ENCODE measurements around the gene ARID5B.

The ARID5B gene

DNA sequence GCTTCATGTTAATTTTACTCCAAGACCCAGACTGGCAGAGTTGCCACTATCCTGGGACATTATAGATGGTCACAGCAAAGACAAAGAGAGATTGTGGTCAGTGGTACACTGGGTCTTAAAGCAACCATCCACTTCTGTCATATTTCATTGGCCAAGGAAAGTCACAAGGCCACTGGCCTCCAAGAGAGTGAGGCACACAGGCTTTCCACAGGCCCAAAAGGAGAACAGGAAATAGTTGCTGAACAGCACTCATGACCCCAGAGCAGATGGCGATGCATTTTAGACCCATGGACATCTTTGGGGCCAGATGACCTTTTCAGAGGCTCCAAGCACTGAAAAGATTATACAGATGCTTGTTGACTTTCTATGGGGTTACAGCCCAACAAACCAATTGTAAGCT is 97.4 kb downstream of the ARID5B start:
- no peaks in the 10 kb centered on the region for H3K27me3 ChIP-seq (ENCODE audit: control insufficient read depth, insufficient read depth, low read length, poor library complexity, severe bottlenecking)
- no peaks in the 10 kb centered on the region for H3K36me3 ChIP-seq (ENCODE audit: control insufficient read depth, insufficient read depth, low read length)
- H3K27ac ChIP-seq (ENCODE audit: insufficient read depth, low read depth, low read length, poor library complexity, severe bottlenecking) = no peak overlapping the region
- no peaks in the 10 kb centered on the region for H3K9me3 ChIP-seq (ENCODE audit: control insufficient read depth, low read length)
- 97 to 98% methylated on average over 1 of the region's 1 CpG for WGBS, 2 experiments
- H3K4me3 ChIP-seq (ENCODE audit: insufficient read depth, low read depth, low read length) = no peak overlapping the region
- peaks cover 3% of the 10 kb centered on the region for H3K4me1 ChIP-seq (ENCODE audit: control insufficient read depth, insufficient read depth, low read length)

- Histone ChIP-seq H3K4me1 (ENCODE audit: control insufficient read depth, insufficient read depth, low read length) (no peaks in the 10 kb centered on the region), H3K27me3 (ENCODE audit: control insufficient read depth, insufficient read depth, low read length, poor library complexity, severe bottlenecking) (no peaks in the 10 kb centered on the region), H3K36me3 (ENCODE audit: control insufficient read depth, insufficient read depth, low read length) (no peaks in the 10 kb centered on the region), H3K9me3 (ENCODE audit: control insufficient read depth, low read length) (no peaks in the 10 kb centered on the region), H3K27ac (ENCODE audit: insufficient read depth, low read depth, low read length, poor library complexity, severe bottlenecking) (no peak overlapping the region), H3K4me3 (ENCODE audit: insufficient read depth, low read depth, low read length) (no peak overlapping the region)
- 95 to 96% methylated on average over 17 to 18 of the region's 20 CpGs for WGBS, 2 experiments
Observed at GRCh38 chr10:62000037-62000603, 98.6 kb downstream of the ARID5B start.

- H3K27ac ChIP-seq (ENCODE audit: insufficient read depth, low read depth, low read length, poor library complexity, severe bottlenecking) = no peak overlapping the region
- 95 to 99% methylated on average over 5 to 6 of the region's 7 CpGs for WGBS, 2 experiments
- no peaks in the 10 kb centered on the region for H3K9me3 ChIP-seq (ENCODE audit: control insufficient read depth, low read length)
- no peak overlapping the region for H3K4me3 ChIP-seq (ENCODE audit: insufficient read depth, low read depth, low read length)
- H3K27me3 ChIP-seq (ENCODE audit: control insufficient read depth, insufficient read depth, low read length, poor library complexity, severe bottlenecking) = no peaks in the 10 kb centered on the region
- no peaks in the 10 kb centered on the region for H3K4me1 ChIP-seq (ENCODE audit: control insufficient read depth, insufficient read depth, low read length)
- H3K36me3 ChIP-seq (ENCODE audit: control insufficient read depth, insufficient read depth, low read length) = no peaks in the 10 kb centered on the region
Observed at GRCh38 chr10:62000726-62001125, 99.2 kb downstream of the ARID5B start.

DNA sequence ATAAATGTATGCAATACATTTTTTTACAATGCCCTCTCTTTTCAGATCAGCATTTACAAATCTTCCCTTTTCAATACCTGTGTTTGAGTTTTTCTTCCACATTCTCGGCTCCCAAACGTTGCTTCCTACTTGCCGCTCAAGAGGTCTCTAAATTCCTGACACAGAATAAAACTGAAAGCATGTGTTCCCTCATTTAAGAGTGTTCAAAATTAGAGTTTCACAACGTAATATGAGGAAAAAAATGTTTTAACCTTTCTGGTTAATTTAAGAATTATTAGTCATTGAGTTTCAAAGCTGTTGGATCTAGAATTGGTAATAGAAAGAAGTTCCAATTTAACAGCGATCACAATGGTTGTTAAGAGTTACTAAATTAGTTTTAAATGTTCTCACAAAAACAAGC is 100.4 kb downstream of the ARID5B start:
- Histone ChIP-seq H3K36me3 (ENCODE audit: control insufficient read depth, insufficient read depth, low read length) (no peaks in the 10 kb centered on the region), H3K27me3 (ENCODE audit: control insufficient read depth, insufficient read depth, low read length, poor library complexity, severe bottlenecking) (no peaks in the 10 kb centered on the region), H3K27ac (ENCODE audit: insufficient read depth, low read depth, low read length, poor library complexity, severe bottlenecking) (no peak overlapping the region), H3K4me1 (ENCODE audit: control insufficient read depth, insufficient read depth, low read length) (no peaks in the 10 kb centered on the region), H3K9me3 (ENCODE audit: control insufficient read depth, low read length) (no peaks in the 10 kb centered on the region), H3K4me3 (ENCODE audit: insufficient read depth, low read depth, low read length) (no peak overlapping the region)
- 87 to 92% methylated on average over 5 of the region's 5 CpGs for WGBS, 2 experiments

- no peaks in the 10 kb centered on the region for H3K4me1 ChIP-seq (ENCODE audit: control insufficient read depth, insufficient read depth, low read length)
Observed at GRCh38 chr10:62002753-62003152, 101.3 kb downstream of the ARID5B start.

GRCh38 chr10:62004042-62004441 is 102.5 kb downstream of the ARID5B start:
- no peaks in the 10 kb centered on the region for H3K36me3 ChIP-seq (ENCODE audit: control insufficient read depth, insufficient read depth, low read length)
- WGBS, 2 experiments = 95 to 98% methylated on average over 3 of the region's 3 CpGs
- no peak overlapping the region for H3K27ac ChIP-seq (ENCODE audit: insufficient read depth, low read depth, low read length, poor library complexity, severe bottlenecking)
- no peaks in the 10 kb centered on the region for H3K4me1 ChIP-seq (ENCODE audit: control insufficient read depth, insufficient read depth, low read length)
- H3K4me3 ChIP-seq (ENCODE audit: insufficient read depth, low read depth, low read length) = no peak overlapping the region
- H3K9me3 ChIP-seq (ENCODE audit: control insufficient read depth, low read length) = no peaks in the 10 kb centered on the region
- no peaks in the 10 kb centered on the region for H3K27me3 ChIP-seq (ENCODE audit: control insufficient read depth, insufficient read depth, low read length, poor library complexity, severe bottlenecking)

More at GRCh38 chr10:62002753-62003152, 101.3 kb downstream of the ARID5B start:
- Histone ChIP-seq H3K4me3 (ENCODE audit: insufficient read depth, low read depth, low read length) (no peak overlapping the region), H3K36me3 (ENCODE audit: control insufficient read depth, insufficient read depth, low read length) (no peaks in the 10 kb centered on the region), H3K9me3 (ENCODE audit: control insufficient read depth, low read length) (no peaks in the 10 kb centered on the region), H3K27ac (ENCODE audit: insufficient read depth, low read depth, low read length, poor library complexity, severe bottlenecking) (no peak overlapping the region), H3K27me3 (ENCODE audit: control insufficient read depth, insufficient read depth, low read length, poor library complexity, severe bottlenecking) (no peaks in the 10 kb centered on the region)
- 94 to 95% methylated on average over 2 to 3 of the region's 3 CpGs for WGBS, 2 experiments

DNA sequence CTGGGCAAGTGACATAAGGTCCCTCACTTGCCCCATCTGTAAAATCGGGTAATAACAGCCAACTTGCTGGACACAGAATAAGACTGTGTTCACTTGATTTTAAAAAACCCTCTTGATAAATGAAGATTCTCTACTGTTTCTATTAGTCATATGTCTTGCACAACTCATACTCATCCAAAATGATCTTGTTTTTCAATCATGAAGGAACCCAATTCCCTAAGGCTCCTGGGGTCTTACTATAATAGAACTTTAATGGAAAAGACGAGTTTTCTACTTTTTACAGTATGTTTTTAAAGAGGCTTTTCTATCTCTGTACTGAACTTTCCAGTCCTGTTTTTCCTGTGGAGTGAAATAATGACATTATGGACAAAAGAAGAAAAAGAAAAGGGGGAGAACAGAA is 103.8 kb downstream of the ARID5B start:
- H3K27ac ChIP-seq (ENCODE audit: insufficient read depth, low read depth, low read length, poor library complexity, severe bottlenecking) = no peak overlapping the region

GRCh38 chr10:62005687-62006086 is 104.2 kb downstream of the ARID5B start:
- no peaks in the 10 kb centered on the region for H3K36me3 ChIP-seq (ENCODE audit: control insufficient read depth, insufficient read depth, low read length)
- H3K27me3 ChIP-seq (ENCODE audit: control insufficient read depth, insufficient read depth, low read length, poor library complexity, severe bottlenecking) = no peaks in the 10 kb centered on the region
- H3K9me3 ChIP-seq (ENCODE audit: control insufficient read depth, low read length) = no peaks in the 10 kb centered on the region
- no peak overlapping the region for H3K27ac ChIP-seq (ENCODE audit: insufficient read depth, low read depth, low read length, poor library complexity, severe bottlenecking)
- no peak overlapping the region for H3K4me3 ChIP-seq (ENCODE audit: insufficient read depth, low read depth, low read length)
- 95 to 96% methylated on average over 3 of the region's 3 CpGs for WGBS, 2 experiments
- H3K4me1 ChIP-seq (ENCODE audit: control insufficient read depth, insufficient read depth, low read length) = no peaks in the 10 kb centered on the region

More for the DNA sequence above, 103.8 kb downstream of the ARID5B start:
- 89 to 93% methylated on average over 1 to 2 of the region's 2 CpGs for WGBS, 2 experiments
- Histone ChIP-seq H3K4me1 (ENCODE audit: control insufficient read depth, insufficient read depth, low read length) (no peaks in the 10 kb centered on the region), H3K9me3 (ENCODE audit: control insufficient read depth, low read length) (no peaks in the 10 kb centered on the region), H3K36me3 (ENCODE audit: control insufficient read depth, insufficient read depth, low read length) (no peaks in the 10 kb centered on the region), H3K4me3 (ENCODE audit: insufficient read depth, low read depth, low read length) (no peak overlapping the region), H3K27me3 (ENCODE audit: control insufficient read depth, insufficient read depth, low read length, poor library complexity, severe bottlenecking) (no peaks in the 10 kb centered on the region)

DNA sequence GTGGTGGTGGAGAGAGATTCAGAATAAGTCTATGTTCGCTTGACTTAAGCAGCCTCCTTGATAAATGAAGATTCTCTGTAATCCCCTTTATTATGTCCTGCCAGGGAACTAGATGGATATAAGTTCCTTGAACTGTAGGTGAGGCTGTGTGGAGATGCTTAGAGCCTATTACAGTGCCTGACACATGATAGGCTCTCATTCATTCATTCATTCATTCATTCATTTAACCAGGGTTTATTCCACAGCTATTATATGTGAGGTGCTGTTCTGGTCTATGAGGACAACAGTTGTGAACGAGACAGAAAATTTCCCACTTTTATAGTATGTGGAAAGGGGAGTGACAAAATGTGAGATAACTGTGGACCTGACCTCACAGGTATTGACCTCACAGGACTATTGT is 105.6 kb downstream of the ARID5B start:
- no peaks in the 10 kb centered on the region for H3K4me1 ChIP-seq (ENCODE audit: control insufficient read depth, insufficient read depth, low read length)
- H3K27ac ChIP-seq (ENCODE audit: insufficient read depth, low read depth, low read length, poor library complexity, severe bottlenecking) = no peak overlapping the region
- H3K9me3 ChIP-seq (ENCODE audit: control insufficient read depth, low read length) = no peaks in the 10 kb centered on the region
- 79 to 98% methylated on average over 2 of the region's 2 CpGs for WGBS, 2 experiments
- no peaks in the 10 kb centered on the region for H3K27me3 ChIP-seq (ENCODE audit: control insufficient read depth, insufficient read depth, low read length, poor library complexity, severe bottlenecking)
- H3K4me3 ChIP-seq (ENCODE audit: insufficient read depth, low read depth, low read length) = no peak overlapping the region
- no peaks in the 10 kb centered on the region for H3K36me3 ChIP-seq (ENCODE audit: control insufficient read depth, insufficient read depth, low read length)

- H3K4me1 ChIP-seq (ENCODE audit: control insufficient read depth, insufficient read depth, low read length) = no peaks in the 10 kb centered on the region
- WGBS, 2 experiments = 92 to 97% methylated on average over 6 of the region's 6 CpGs
- no peaks in the 10 kb centered on the region for H3K27me3 ChIP-seq (ENCODE audit: control insufficient read depth, insufficient read depth, low read length, poor library complexity, severe bottlenecking)
- no peak overlapping the region for H3K27ac ChIP-seq (ENCODE audit: insufficient read depth, low read depth, low read length, poor library complexity, severe bottlenecking)
- no peak overlapping the region for H3K4me3 ChIP-seq (ENCODE audit: insufficient read depth, low read depth, low read length)
- no peaks in the 10 kb centered on the region for H3K9me3 ChIP-seq (ENCODE audit: control insufficient read depth, low read length)
- H3K36me3 ChIP-seq (ENCODE audit: control insufficient read depth, insufficient read depth, low read length) = no peaks in the 10 kb centered on the region
Observed at GRCh38 chr10:62008196-62008595, 106.7 kb downstream of the ARID5B start.

DNA sequence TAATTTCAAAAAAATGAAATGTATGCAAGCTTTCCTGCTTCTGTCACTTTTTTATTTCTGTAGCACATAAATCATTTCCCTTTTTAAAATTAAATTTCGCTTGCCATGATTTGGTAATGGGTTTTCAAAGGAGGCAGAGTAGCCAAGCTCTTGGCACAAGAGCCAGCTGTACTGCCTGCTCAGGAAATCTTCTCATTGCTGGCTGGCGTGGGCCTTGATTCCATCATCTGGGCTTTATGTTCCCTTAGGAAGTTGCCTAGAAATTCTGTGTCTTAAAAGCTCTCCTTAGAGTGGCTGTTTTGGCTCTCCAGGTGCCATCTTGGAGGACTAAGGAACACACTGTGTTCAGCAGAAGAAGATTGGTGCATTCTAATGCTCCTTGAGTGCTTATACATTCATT is 107.4 kb downstream of the ARID5B start:
- Histone ChIP-seq H3K27ac (ENCODE audit: insufficient read depth, low read depth, low read length, poor library complexity, severe bottlenecking) (no peak overlapping the region), H3K27me3 (ENCODE audit: control insufficient read depth, insufficient read depth, low read length, poor library complexity, severe bottlenecking) (no peaks in the 10 kb centered on the region), H3K36me3 (ENCODE audit: control insufficient read depth, insufficient read depth, low read length) (no peaks in the 10 kb centered on the region), H3K4me1 (ENCODE audit: control insufficient read depth, insufficient read depth, low read length) (no peaks in the 10 kb centered on the region), H3K4me3 (ENCODE audit: insufficient read depth, low read depth, low read length) (no peak overlapping the region), H3K9me3 (ENCODE audit: control insufficient read depth, low read length) (no peaks in the 10 kb centered on the region)
- 96 to 100% methylated on average over 2 of the region's 2 CpGs for WGBS, 2 experiments
